ENCODE measurements around the gene RUNDC1.

DNA sequence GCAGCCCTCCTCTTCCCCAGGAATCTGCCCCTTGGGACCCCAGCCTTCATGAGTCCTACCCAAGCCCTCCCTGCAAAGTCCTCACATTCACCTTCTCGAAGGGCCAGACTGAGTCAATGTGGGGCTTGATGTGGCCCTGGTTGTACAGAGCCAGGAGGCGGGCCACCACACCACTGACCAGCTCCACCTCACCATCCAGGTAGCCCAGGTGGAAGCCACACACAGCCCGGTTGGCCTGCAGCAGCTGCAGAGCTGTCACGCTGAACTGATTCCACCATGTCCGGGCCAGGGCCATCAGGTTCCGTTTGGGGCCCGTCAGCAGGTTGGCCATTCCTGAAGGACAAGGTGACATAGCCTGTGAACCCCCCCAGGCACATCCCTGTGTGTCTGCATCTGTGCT is 35.9 kb downstream of the RUNDC1 start:
- TF ChIP-seq, protein P1, sequence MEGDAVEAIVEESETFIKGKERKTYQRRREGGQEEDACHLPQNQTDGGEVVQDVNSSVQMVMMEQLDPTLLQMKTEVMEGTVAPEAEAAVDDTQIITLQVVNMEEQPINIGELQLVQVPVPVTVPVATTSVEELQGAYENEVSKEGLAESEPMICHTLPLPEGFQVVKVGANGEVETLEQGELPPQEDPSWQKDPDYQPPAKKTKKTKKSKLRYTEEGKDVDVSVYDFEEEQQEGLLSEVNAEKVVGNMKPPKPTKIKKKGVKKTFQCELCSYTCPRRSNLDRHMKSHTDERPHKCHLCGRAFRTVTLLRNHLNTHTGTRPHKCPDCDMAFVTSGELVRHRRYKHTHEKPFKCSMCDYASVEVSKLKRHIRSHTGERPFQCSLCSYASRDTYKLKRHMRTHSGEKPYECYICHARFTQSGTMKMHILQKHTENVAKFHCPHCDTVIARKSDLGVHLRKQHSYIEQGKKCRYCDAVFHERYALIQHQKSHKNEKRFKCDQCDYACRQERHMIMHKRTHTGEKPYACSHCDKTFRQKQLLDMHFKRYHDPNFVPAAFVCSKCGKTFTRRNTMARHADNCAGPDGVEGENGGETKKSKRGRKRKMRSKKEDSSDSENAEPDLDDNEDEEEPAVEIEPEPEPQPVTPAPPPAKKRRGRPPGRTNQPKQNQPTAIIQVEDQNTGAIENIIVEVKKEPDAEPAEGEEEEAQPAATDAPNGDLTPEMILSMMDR (IDR thresholded peaks at IDR 0.05), result no peak
- TF ChIP-seq POLR2AphosphoS5 (IDR thresholded peaks at IDR 0.05), result no peak
